Tibial nerve (tissue), 4 donors: ENCODE measurements around the gene PRKCH.

Experiments used
- EP300 ChIP-seq, 2 donors: sonication (generic); formaldehyde crosslinking; IDR thresholded peaks; one replicate each; pipeline ENCODE4 v1.6.1; 2017; ENCODE audit warnings: antibody characterized with exemption in 2 of 2, mild to moderate bottlenecking in 1 of 2
- POLR2A ChIP-seq, 2 donors: fragments of 450-650 bp; IDR thresholded peaks; one replicate each; pipeline ENCODE4 v1.6.1; 2017; ENCODE audit warnings: antibody characterized with exemption in 2 of 2, mild to moderate bottlenecking in 2 of 2, moderate library complexity in 2 of 2
- TF ChIP-seq, protein P1 (sequence below), 5 experiments: fragments of 200-600 bp in 3 of 5; fragments of 450-650 bp in 2 of 5; sonication (generic) in 3 of 5; IDR thresholded peaks; one replicate each; pipeline ENCODE4 v1.5.1; 2016 to 2019; ENCODE audit warnings: antibody characterized with exemption in 5 of 5, mild to moderate bottlenecking in 3 of 5, moderate library complexity in 2 of 5

DNA sequence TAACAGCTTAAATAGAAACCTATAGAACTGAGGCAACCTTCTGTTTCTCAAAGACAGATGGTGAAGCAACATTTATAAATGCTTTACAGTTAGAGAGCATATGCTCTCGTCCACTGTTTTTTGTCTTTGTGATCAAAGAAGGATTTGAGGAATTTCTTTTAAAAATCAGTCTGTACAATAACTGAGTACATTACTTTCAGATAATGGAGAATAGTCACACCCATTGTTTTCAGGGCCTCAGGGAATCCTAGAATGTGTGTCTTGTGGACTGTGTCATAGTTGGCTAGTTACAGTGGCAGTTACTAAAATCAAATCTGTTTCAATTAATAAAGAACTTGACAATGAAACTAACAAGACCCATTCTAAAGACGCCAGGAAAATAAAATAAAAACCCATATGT lies 107.9 kb downstream of the PRKCH start:
- TF ChIP-seq, protein P1, sequence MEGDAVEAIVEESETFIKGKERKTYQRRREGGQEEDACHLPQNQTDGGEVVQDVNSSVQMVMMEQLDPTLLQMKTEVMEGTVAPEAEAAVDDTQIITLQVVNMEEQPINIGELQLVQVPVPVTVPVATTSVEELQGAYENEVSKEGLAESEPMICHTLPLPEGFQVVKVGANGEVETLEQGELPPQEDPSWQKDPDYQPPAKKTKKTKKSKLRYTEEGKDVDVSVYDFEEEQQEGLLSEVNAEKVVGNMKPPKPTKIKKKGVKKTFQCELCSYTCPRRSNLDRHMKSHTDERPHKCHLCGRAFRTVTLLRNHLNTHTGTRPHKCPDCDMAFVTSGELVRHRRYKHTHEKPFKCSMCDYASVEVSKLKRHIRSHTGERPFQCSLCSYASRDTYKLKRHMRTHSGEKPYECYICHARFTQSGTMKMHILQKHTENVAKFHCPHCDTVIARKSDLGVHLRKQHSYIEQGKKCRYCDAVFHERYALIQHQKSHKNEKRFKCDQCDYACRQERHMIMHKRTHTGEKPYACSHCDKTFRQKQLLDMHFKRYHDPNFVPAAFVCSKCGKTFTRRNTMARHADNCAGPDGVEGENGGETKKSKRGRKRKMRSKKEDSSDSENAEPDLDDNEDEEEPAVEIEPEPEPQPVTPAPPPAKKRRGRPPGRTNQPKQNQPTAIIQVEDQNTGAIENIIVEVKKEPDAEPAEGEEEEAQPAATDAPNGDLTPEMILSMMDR (IDR thresholded peaks at IDR 0.05), result no peak
- TF ChIP-seq EP300 (IDR thresholded peaks at IDR 0.05), result no peak
- TF ChIP-seq POLR2A (IDR thresholded peaks at IDR 0.05), result no peak
